ENCODE measurements around the gene VPS4A.

Gene VPS4A

DNA sequence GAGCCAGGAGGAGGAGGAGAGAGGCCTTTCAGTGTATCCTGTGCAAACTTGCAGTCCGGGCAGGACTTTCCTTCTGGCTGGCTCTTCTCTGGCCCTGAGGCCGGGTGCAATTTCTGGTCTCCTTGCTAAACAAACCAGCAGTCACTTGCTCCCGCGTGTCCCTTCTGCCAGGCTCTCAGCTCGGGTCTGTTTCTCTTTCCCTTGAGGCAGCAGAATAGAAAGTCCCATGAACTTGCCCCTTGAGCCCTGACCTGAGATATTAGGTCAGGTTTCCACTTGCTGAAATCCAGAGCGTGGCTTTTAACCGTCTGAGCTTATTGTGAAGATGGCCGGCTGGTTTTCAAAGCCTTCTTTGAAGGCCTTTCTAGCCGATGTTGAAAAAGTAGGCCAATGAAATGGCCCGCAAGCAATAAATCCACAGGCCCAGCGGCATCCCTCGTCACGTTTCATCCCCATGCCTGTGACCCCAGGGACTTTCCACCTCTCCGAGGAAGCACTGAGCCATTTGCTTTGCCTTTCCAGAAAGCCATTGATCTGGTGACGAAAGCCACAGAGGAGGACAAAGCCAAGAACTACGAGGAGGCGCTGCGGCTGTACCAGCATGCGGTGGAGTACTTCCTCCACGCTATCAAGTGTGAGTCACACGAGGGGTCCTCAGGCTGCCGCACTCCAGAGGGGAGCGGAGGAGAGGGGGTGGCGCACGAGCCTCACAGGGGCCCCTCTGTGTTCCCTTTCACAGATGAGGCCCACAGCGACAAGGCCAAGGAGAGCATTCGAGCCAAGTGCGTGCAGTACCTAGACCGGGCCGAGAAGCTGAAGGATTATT is 4.5 kb downstream of the VPS4A start:
- Mint-ChIP-seq H3K4me3 (no peak overlapping the region), H3K36me3 (peaks cover 27 to 52% of the 10 kb centered on the region in 2 donors), H3K27ac (peak overlapping the region; percentile 31), H3K4me1 (peaks cover 19 to 43% of the 10 kb centered on the region in 2 donors), H3K9me3 (no peaks in the 10 kb centered on the region), H3K27me3 (no peaks in the 10 kb centered on the region)
- no peak for ATAC-seq (replicated peaks)
- DNase-seq, result no peak

DNA sequence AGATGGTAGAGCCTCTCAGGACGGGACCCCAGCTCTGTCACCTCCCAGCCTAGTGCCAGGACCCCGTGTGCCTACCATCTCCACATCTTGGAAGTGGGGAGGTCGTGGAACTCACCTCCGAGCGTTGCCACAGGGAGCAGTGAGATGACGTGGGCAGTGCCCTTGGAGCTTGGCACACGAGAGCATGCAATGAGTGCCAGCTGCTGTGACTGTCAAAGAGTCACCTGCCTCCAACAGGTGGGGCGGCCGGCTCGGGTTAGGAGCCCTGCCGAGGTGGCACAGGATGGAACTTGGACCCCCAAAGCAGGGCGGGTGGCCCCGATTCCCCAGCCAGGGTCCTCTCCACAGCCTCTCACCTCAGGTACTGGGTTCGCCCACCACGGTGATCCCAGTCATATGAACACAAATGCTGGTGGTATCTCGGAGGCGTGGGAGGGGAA is 5.5 kb downstream of the VPS4A start:
- Mint-ChIP-seq H3K27me3 (no peaks in the 10 kb centered on the region), H3K27ac (peak overlapping the region; percentile 31), H3K4me1 (peaks cover 22 to 45% of the 10 kb centered on the region in 2 donors), H3K36me3 (peaks cover 33 to 59% of the 10 kb centered on the region in 2 donors), H3K9me3 (no peaks in the 10 kb centered on the region), H3K4me3 (no peak overlapping the region)
- ATAC-seq (replicated peaks) (no peak), DNase-seq (no peak)

DNA sequence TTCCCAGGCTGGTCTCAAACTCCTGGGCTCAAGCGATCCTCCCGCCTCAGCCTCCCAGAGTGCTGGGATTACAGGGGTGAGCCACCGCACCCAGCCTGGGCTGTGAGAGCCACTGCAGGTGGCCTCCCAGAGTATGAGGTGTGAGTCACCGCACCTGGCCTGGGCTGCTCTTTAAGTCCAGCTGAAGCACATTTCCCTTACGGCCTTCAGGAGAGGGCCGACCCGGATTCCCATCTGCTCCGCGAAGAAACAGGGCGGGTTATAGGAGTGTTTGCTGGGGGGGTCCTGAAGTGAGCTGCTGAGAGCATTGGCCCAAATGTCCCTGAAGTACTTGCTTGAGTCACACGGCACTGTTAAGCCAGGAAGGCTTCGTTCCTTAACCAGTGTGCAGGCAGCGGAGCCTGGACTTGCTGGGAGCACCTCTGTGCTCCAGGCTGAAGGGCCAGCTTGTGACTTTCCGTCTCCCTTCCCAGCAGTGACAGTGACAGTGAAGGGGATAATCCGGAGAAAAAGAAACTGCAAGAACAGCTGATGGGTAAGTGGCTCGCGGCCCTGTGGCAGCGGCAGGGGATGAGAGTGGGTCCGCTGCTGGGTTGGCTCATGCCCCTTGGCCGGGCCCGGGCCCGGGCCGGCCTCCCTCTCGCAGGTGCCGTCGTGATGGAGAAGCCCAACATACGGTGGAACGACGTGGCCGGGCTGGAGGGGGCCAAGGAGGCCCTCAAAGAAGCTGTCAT is 7.2 kb downstream of the VPS4A start:
- Mint-ChIP-seq H3K36me3 (peaks cover 37 to 62% of the 10 kb centered on the region in 2 donors), H3K27me3 (no peaks in the 10 kb centered on the region), H3K9me3 (no peaks in the 10 kb centered on the region), H3K27ac (no peak overlapping the region), H3K4me1 (peaks cover 19 to 43% of the 10 kb centered on the region in 2 donors), H3K4me3 (no peak overlapping the region)
- DNase-seq (no peak), ATAC-seq (replicated peaks) (no peak)

DNA sequence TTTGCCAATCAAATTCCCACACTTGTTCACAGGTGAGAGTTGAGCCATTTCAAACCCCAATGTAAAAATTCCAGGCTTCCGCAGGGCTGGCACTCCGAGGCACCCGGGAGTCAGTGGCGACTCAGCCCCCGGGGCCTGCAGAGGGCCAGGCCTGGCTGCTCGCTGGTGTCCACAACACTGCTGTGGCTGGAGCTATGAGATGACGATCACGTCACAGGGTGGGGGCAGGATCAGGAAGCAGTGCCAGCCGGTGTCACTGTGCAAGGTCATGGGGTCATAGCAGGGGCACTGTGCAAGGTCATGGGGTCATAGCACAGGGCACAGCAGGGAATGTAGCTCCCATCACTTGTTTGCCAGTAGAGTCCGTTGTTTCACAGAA is 7.8 kb downstream of the VPS4A start:
- no peak for ATAC-seq (replicated peaks)
- Mint-ChIP-seq H3K27ac (peak overlapping the region; percentile 37), H3K4me3 (no peak overlapping the region), H3K36me3 (peaks cover 39 to 57% of the 10 kb centered on the region in 2 donors), H3K27me3 (no peaks in the 10 kb centered on the region), H3K9me3 (no peaks in the 10 kb centered on the region), H3K4me1 (peaks cover 16 to 39% of the 10 kb centered on the region in 2 donors)
- no peak for DNase-seq

DNA sequence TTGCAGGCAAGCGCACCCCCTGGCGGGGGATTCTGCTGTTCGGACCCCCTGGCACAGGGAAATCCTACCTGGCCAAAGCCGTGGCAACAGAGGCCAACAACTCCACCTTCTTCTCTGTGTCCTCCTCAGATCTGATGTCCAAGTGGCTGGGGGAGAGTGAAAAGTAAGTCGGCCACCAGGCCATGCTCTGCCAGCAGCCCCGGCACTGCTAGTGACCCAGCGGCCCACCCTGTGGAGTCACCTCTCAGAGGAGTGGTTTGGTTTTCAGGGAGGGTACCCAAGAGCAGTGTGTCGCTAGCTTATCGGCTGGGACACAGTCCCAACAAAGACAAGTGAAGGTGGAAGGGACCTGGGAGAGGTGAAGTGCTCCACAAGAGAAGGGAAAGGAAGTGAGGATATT is 8.2 kb downstream of the VPS4A start:
- Mint-ChIP-seq H3K4me1 (peaks cover 16 to 38% of the 10 kb centered on the region in 2 donors), H3K9me3 (no peaks in the 10 kb centered on the region), H3K27ac (peak overlapping the region; percentile 11), H3K27me3 (no peaks in the 10 kb centered on the region), H3K4me3 (no peak overlapping the region), H3K36me3 (peaks cover 41 to 62% of the 10 kb centered on the region in 2 donors)
- DNase-seq (no peak), ATAC-seq (replicated peaks) (no peak)

DNA sequence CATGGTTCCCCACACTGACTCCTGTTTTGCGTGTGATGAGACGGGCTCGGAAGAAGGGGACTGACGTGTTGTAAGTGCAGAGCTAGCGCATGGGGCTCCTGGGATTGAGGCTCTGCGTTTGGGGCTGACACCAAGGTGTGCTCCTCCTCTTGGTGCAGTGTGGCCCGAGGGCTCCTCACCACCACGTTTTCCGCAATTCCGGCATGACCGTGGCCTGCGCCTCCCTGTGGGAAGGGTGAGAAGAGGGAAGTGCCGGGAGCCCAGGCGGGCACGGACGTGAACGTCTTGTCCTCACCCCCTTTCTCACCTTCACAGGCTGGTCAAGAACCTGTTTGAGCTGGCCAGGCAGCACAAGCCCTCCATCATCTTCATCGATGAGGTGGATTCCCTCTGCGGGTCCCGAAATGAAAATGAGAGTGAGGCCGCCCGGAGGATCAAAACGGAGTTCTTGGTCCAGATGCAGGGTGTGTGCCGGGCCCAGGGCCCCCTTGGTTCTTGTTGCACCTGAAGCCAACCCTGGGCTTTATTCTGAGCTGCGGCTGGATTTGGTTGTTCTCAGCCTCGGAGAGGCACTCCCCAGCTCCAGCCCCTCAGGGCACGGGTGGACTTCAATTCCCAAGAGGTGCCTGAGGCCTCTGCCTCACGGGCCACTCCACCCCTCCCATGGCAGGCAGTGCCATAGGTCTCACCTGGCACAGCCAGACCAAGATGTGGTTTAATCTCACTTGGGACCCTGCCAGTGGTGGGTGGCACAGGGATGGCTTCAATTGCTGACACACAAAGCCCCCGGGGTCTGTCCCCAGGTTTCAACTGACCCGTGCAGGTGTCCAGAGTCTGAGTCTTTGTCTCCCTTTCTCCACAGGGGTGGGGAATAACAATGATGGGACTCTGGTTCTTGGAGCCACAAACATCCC is 8.9 kb downstream of the VPS4A start:
- no peak overlapping the region for H3K4me3 Mint-ChIP-seq
- peaks cover 47 to 65% of the 10 kb centered on the region in 2 donors for H3K36me3 Mint-ChIP-seq
- H3K27ac Mint-ChIP-seq, result peak overlapping the region; percentile 11

DNA sequence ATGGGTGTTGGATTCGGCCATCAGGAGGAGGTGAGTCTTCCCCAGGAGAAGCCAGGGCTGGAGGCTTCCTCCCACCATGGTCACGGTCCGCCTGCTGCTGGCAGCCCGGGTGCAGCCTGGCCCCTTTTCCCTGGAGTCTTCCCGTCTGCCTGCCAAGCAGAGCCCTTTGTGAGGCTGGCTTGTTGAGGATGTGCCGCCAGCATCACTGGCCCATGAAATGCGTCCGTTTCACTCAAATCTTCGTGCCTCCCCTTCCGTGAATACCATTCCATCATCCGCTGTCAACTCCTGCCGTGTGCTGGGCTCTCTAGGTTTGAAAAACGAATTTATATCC is 9.6 kb downstream of the VPS4A start:
- Mint-ChIP-seq H3K9me3 (no peaks in the 10 kb centered on the region), H3K4me3 (no peak overlapping the region), H3K4me1 (peaks cover 19 to 44% of the 10 kb centered on the region in 2 donors), H3K27ac (no peak overlapping the region), H3K36me3 (peaks cover 48 to 69% of the 10 kb centered on the region in 2 donors), H3K27me3 (no peaks in the 10 kb centered on the region)
- no peak for DNase-seq
- ATAC-seq (replicated peaks), result no peak

More for the DNA sequence above, 8.9 kb downstream of the VPS4A start:
- Mint-ChIP-seq H3K4me1 (peaks cover 18 to 41% of the 10 kb centered on the region in 2 donors), H3K27me3 (no peaks in the 10 kb centered on the region), H3K9me3 (no peaks in the 10 kb centered on the region)
- DNase-seq (no peak), ATAC-seq (replicated peaks) (no peak)

DNA sequence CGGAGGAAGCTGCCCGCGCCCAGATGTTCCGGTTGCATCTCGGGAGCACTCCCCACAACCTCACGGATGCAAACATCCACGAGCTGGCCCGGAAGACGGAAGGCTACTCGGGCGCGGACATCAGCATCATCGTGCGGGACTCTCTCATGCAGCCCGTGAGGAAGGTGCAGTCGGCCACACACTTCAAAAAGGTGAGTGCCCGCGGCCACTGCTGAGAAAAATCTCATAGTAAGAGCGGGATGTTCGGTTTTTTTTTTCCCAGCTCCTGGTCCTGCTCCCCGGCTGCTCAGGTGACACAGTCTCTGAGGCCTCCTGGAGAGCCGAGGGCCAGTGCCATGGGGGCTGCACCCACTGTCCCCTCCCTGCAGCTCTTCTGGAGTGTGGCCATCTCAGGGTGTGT is 9.9 kb downstream of the VPS4A start:
- Mint-ChIP-seq H3K36me3 (peaks cover 48 to 69% of the 10 kb centered on the region in 2 donors), H3K4me1 (peaks cover 22 to 45% of the 10 kb centered on the region in 2 donors), H3K4me3 (no peak overlapping the region), H3K27me3 (no peaks in the 10 kb centered on the region), H3K9me3 (no peaks in the 10 kb centered on the region), H3K27ac (no peak overlapping the region)
- no peak for DNase-seq
- ATAC-seq (replicated peaks), result no peak

DNA sequence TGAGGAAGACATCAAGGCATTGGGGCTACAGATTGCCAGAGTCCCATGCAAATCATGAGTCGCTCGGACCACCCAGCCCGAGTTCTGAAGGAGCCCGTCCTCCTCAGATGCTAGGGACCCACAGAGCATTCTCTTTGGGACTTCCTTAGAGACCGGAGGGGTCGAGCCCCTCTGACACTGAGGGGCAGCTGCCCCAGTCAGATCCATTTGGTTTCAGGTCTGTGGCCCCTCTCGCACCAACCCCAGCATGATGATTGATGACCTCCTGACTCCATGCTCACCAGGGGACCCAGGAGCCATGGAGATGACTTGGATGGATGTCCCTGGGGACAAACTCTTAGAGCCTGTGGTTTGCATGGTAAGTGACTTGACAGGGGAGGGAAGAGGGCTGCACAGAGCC is 11.2 kb downstream of the VPS4A start:
- DNase-seq, result no peak
- Mint-ChIP-seq H3K4me1 (peaks cover 22 to 50% of the 10 kb centered on the region in 2 donors), H3K27ac (peak overlapping the region; percentile 76), H3K9me3 (no peaks in the 10 kb centered on the region), H3K27me3 (no peaks in the 10 kb centered on the region), H3K4me3 (no peak overlapping the region), H3K36me3 (peaks cover 42 to 67% of the 10 kb centered on the region in 2 donors)
- ATAC-seq (replicated peaks), result no peak

DNA sequence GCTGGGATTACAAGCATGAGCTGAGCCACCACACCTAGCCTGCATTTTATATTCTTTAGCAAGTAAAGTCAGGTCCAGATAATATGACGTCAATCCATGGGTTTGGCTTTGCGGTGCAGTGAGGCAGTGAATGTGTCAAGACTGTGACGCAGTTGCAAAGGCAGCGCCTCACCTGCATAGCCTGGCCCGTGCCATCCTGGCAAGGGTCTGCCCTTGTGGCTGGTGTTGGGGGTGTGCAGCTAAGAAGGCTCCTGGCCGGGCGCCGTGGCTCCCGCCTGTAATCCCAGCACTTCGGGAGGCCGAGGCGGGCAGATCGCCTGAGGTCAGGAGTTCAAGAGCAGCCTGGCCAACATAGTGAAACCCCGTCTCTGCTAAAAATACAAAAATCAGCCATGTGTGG is 12.3 kb downstream of the VPS4A start:
- Mint-ChIP-seq H3K36me3 (peaks cover 42 to 68% of the 10 kb centered on the region in 2 donors), H3K4me1 (peaks cover 24 to 55% of the 10 kb centered on the region in 2 donors), H3K4me3 (no peak overlapping the region), H3K27me3 (no peaks in the 10 kb centered on the region), H3K27ac (peak overlapping the region; percentile 51), H3K9me3 (no peaks in the 10 kb centered on the region)
- ATAC-seq (replicated peaks) (no peak), DNase-seq (no peak)

DNA sequence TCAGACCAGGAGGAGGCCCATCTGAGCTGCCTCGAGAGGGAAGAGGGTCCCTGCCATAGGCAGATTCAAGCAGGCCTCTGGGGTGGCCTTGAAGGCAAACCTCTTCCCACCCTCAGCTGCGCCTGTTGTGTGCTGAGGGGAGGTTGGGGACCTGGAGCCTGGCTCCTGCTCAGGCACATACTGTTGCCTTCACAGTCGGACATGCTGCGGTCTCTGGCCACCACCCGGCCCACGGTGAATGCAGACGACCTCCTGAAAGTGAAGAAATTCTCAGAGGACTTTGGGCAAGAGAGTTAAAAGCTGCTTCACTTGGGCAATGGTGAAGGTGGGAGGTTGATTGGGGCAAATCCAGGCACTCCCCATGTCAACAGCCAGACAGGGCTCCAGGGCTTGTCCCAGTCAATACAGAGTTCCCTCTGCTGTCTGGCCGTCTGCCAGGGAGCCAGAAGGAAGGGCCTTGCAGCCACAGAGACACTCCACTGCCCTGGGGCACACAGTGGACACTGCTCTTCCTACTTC is 12.9 kb downstream of the VPS4A start:
- H3K9me3 Mint-ChIP-seq, result no peaks in the 10 kb centered on the region
- no peak overlapping the region for H3K4me3 Mint-ChIP-seq

DNA sequence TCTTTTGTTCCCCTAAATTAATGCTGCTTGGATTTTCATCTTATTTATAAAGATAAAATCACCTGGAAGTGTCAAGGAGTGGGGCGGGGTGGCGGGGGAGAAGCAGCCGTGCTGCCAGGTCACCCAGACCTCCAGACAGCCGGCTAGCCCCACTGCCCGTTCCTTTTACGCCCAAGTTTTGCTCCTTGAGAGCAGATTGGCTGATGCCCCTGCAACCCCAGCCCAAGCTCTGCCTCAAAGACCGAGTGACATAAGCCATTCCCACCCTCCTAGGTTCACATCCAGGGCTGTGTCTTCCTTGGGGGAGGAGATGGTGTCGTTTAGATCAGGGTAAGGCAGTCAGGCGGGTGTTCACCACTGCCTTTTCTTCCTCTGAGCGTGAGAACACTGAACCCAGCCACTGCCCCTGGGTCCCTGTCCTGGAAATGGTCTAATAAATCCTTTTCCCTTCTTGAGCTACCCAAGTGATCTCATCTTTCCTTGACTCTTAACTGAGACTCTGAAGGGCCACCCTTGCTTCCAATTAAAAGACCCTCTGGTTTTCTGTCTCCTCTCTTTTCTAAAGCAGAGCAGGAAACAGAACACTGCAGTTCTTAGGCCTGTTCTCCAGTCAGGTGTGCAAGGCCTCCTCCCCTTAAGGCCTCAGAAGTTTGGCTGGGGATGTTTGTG is 13.6 kb downstream of the VPS4A start:
- no peaks in the 10 kb centered on the region for H3K9me3 Mint-ChIP-seq
- H3K36me3 Mint-ChIP-seq, result peaks cover 39 to 64% of the 10 kb centered on the region in 2 donors
- no peak for ATAC-seq (replicated peaks)
- no peak for DNase-seq
- H3K27me3 Mint-ChIP-seq, result no peaks in the 10 kb centered on the region
- H3K4me3 Mint-ChIP-seq, result no peak overlapping the region
- peaks cover 34 to 64% of the 10 kb centered on the region in 2 donors for H3K4me1 Mint-ChIP-seq
- peak overlapping the region; percentile 33 for H3K27ac Mint-ChIP-seq

More for the DNA sequence above, 12.9 kb downstream of the VPS4A start:
- Mint-ChIP-seq H3K4me1 (peaks cover 31 to 62% of the 10 kb centered on the region in 2 donors), H3K27me3 (no peaks in the 10 kb centered on the region), H3K36me3 (peaks cover 43 to 67% of the 10 kb centered on the region in 2 donors), H3K27ac (peak overlapping the region; percentile 57)
- ATAC-seq (replicated peaks), result no peak
- DNase-seq, result no peak

DNA sequence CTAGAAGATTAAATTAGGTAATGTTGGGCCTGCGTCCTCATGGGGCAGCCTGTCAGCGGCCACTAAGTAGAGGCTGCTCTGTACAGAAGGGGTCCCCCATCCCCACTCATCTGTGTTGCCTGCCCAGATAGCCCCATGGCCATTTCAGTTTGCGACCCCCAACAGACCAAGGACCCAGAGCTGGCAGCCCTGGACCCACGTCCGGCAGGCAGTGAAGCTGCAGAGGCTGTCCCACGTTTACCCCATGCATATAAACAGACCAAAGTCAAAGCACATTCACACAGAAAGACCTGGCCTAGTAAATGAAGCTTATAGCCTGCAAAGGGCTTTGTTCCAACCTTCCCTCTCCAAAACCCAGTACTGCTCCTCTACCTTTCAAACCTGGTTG is 14.6 kb downstream of the VPS4A start:
- DNase-seq (no peak), ATAC-seq (replicated peaks) (no peak)
- H3K4me3 Mint-ChIP-seq, result peak overlapping the region in 1 of 2 donors; percentile 39
- H3K36me3 Mint-ChIP-seq, result peaks cover 38 to 61% of the 10 kb centered on the region in 2 donors
- no peaks in the 10 kb centered on the region for H3K27me3 Mint-ChIP-seq
- H3K9me3 Mint-ChIP-seq, result no peaks in the 10 kb centered on the region
- H3K4me1 Mint-ChIP-seq, result peaks cover 35 to 69% of the 10 kb centered on the region in 2 donors
- peak overlapping the region; percentile 42 for H3K27ac Mint-ChIP-seq
